ENCODE results near the gene DMKN.

The DMKN gene

DNA sequence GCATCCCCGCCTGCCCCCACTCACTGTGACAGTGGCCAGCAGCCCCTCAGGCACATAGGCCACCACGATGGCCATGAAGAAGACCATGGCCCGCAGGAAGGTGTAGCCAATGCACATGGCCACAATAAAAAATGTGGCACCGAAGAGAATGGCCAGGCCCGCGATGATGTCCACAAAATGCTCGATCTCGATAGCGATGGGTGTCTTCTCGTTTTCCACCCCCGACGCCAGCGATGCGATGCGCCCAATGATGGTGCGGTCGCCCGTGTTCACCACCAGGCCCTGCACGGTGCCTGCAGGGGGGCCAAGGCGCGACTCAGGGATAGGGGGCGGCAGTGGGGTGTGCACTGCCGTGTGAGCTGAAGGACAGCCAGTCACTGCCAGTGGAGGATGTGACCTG, 46.3 kb upstream of the DMKN start:
- TF ChIP-seq, protein P1, sequence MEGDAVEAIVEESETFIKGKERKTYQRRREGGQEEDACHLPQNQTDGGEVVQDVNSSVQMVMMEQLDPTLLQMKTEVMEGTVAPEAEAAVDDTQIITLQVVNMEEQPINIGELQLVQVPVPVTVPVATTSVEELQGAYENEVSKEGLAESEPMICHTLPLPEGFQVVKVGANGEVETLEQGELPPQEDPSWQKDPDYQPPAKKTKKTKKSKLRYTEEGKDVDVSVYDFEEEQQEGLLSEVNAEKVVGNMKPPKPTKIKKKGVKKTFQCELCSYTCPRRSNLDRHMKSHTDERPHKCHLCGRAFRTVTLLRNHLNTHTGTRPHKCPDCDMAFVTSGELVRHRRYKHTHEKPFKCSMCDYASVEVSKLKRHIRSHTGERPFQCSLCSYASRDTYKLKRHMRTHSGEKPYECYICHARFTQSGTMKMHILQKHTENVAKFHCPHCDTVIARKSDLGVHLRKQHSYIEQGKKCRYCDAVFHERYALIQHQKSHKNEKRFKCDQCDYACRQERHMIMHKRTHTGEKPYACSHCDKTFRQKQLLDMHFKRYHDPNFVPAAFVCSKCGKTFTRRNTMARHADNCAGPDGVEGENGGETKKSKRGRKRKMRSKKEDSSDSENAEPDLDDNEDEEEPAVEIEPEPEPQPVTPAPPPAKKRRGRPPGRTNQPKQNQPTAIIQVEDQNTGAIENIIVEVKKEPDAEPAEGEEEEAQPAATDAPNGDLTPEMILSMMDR (IDR thresholded peaks at IDR 0.05; ENCODE audit: low read depth, low read length, missing control alignments) = no peak
- DNase-seq (ENCODE audit: extremely low read depth, low read depth) = no peak
- no peak overlapping the region for H3K4me3 ChIP-seq (replicated peaks; ENCODE audit: low read depth, low read length)

DNA sequence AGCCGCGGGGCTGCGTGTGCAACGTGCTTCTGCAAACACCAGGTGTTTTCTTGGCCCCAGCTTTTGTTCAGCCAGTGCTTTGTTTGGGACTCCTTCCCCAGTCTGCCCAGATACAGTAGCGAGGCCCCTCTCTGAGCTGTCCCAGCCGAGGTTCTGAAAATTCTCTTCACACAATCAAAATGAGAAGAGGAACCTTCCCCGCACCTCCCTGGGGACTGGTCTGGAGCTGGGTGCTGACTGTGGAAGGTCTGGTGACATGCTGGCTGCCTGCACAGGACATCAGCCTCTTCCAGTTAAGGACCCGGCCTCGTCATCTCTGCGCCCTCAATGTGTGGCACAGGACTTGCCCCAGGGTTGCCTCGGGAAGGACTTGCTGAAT, 45.8 kb upstream of the DMKN start:
- TF ChIP-seq, protein P1 (IDR thresholded peaks at IDR 0.05; ENCODE audit: low read depth, low read length, missing control alignments) = no peak
- H3K4me3 ChIP-seq (replicated peaks; ENCODE audit: low read depth, low read length) = no peak overlapping the region
- DNase-seq (ENCODE audit: extremely low read depth, low read depth) = no peak

DNA sequence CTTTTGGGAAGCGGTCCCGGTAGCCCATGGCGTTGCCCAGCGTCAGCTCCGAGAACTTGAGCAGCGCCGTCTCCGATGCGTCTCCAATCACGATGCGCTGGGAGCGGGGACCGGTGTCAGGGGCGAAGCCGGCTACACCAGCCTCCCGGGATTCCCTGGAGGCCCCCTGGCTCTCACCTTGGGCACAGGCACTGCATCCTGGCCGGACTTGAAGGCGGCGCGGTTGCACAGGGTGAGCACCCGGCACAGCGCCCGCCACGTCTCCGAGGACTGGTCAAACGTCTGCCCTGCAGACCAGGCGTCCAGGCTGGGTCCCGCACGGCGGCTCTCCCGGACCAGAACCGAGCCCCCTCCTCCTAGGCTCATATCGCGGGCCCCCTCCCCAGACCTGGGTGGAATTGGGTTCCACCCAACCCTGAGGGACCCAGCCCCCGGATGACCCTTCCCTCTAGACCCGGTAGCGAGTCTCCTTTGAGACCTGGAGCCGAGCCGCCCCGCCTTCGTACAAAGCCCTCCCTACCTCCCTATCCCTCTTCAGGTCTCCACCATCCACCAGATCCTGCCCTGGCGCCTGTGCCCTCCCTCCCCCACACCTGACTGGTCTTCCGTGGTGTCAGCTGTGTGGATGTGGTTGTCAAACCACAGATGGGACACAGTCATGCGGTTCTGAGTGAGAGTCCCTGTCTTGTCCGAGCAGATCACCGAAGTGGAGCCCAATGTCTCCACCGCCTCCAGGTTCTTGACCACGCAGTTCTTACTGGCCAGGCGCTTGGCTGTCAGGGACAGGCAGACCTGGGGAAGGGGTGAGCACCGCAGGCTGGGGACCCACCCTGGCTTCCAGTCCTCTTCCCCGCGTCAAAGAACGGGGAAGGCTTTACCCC, 45.2 kb upstream of the DMKN start:
- DNase-seq (ENCODE audit: extremely low read depth, low read depth) = no peak
- H3K4me3 ChIP-seq (replicated peaks; ENCODE audit: low read depth, low read length) = no peak overlapping the region

DNA sequence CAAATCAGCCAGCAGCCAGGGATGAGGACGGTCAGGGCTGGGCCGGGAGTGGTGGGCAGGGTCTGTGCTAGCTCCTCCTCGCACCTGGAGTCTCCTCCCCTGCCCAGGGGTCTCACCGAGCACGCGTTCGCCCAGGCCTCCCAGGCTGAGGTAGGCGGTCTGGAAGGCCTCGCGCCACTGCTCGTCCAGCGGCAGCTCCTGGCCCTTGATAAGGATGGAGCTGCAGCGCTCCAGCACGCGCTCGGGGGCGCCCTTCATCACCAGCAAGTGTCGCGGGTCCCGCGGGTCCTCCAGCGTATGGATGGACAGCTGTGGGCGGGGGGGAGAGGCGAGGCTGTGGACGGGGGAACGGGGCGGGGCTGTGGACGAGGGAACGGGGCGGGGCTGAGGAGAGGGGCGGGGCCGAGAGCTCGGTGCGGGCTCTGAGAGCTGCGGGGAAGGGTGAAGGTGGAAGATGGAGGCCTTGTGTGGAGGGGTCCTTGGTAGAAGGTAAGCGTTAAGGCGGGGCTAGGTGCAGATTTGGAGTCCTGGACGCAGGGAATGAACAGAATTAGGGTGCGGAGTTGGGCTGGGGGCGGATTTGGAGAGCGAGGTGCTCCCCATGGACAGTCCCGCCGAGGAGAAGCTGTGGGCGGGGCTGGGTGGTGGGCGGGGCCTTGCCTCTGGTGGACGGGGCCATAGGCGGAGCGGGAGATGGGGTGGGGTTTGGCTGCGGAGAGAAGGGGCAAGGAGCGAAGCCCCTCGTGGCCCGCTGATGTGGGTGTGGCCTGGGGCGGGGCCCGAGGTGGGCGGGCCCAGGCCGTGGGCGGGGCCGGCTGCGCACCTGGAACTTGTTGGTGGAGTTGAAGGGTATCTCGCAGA, 44.3 kb upstream of the DMKN start:
- no peak for DNase-seq (ENCODE audit: extremely low read depth, low read depth)
- H3K4me3 ChIP-seq (replicated peaks; ENCODE audit: low read depth, low read length) = peak overlapping the region; percentile 22; the same call in 1 of the 2 replicates
- TF ChIP-seq, protein P1 (IDR thresholded peaks at IDR 0.05; ENCODE audit: low read depth, low read length, missing control alignments) = no peak

More for the DNA sequence above, 45.2 kb upstream of the DMKN start:
- TF ChIP-seq, protein P1 (IDR thresholded peaks at IDR 0.05; ENCODE audit: low read depth, low read length, missing control alignments) = no peak

DNA sequence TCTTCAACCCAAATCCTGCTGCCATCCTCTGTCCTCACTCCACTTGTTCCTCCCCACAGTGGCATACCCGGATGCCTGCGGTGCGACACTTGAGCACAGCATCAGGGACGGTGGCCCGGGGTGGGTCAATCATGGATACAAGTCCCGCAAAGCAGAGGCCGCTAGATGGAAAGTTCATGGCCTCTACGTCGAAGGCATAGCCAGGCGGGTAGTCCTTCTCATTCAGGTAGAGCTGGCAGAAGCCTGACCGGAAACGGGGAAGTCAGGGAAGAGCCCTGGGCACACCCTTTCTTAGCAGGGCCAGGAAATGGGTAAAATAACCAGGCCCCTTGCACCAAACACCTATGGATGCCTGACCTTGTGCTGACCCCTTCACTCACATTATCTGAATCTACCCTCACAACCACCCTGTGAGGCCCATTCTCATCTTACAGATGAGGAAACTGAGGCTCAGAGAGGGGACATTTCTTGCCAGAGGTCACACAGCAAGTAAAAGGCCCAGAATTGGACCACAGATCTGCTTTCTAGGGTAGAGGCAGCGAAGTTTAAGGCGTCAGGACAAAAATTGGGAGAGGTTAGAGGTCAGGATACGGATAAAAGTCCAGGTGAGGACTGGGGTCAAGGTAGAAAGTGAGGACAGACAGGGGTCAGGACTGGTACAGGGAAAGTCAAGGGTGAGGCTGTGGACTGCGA, 43.5 kb upstream of the DMKN start:
- TF ChIP-seq, protein P1 (IDR thresholded peaks at IDR 0.05; ENCODE audit: low read depth, low read length, missing control alignments) = no peak
- no peak for DNase-seq (ENCODE audit: extremely low read depth, low read depth)
- H3K4me3 ChIP-seq (replicated peaks; ENCODE audit: low read depth, low read length) = no peak overlapping the region

DNA sequence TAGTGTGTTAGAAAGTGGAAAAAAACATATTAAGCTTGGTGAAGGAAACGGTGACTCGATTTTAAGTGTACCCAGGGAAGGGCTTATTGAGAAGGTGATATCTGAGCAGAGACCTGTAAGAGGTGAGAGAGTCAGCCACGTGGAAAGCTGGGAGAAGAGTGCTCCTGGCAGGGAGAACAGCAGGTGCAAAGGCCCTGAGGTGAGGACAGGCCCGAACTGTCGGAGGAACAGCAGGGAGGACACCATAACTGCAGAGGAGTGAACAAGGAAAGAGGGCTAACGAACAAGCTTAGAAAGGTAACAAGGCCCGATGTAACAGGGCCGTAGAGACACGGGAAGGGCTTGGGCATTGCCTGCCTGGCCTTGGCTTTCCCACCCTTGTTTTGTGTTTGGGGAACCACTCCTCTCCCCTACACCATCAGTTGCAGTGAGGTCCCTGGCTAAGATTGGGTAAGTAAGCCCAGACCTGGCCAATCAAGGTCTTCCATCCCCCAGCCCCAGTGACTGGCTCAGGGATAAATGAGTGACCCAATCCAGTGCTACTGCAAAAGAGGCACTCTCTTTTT, 42.7 kb upstream of the DMKN start:
- DNase-seq (ENCODE audit: extremely low read depth, low read depth) = no peak
- no peak overlapping the region for H3K4me3 ChIP-seq (replicated peaks; ENCODE audit: low read depth, low read length)
- TF ChIP-seq, protein P1 (IDR thresholded peaks at IDR 0.05; ENCODE audit: low read depth, low read length, missing control alignments) = no peak

All from HFF-Myc (cell line).